GM12878 (cell line): ENCODE measurements around the gene CACFD1. TPM values are rescaled to one million over a fixed set of nuclear protein-coding genes. Genes with fewer than 3 reads are reported as not detected.

Experiments used
- BMI1 ChIP-seq: fragments of 450-650 bp; IDR thresholded peaks from 2 replicates; pipeline ENCODE4 v1.6.1; 2016; ENCODE audit warnings: mild to moderate bottlenecking, moderate library complexity, borderline replicate concordance
- CBFB ChIP-seq: IDR thresholded peaks from 2 replicates; pipeline ENCODE4 v1.6.1; 2016; ENCODE audit warnings: antibody characterized with exemption, low read depth
- CBX5 ChIP-seq: sonication (generic); IDR thresholded peaks from 2 replicates; pipeline ENCODE4 v1.6.1; 2016; ENCODE audit warnings: low read depth, moderate library complexity, mild to moderate bottlenecking, inconsistent platforms
- CHD1 ChIP-seq: IDR thresholded peaks from 2 replicates; pipeline ENCODE4 v1.6.1; 2012; ENCODE audit warnings: low read depth, low read length, improper control_type of control experiment
- CHD4 ChIP-seq: fragments of 200-600 bp; sonication (generic); IDR thresholded peaks from 2 replicates; pipeline ENCODE4 v1.6.1; 2016; ENCODE audit warnings: mild to moderate bottlenecking
- CREM ChIP-seq: IDR thresholded peaks from 2 replicates; pipeline ENCODE4 v1.6.1; 2014; ENCODE audit warnings: antibody characterized with exemption, low read depth
- GATAD2B ChIP-seq: fragments of 450-650 bp; conservative IDR thresholded peaks from 2 replicates; pipeline ENCODE4 v1.6.1; 2017; ENCODE audit warnings: low read depth, mild to moderate bottlenecking, moderate library complexity
- MXI1 ChIP-seq: fragments of 150-350 bp; IDR thresholded peaks from 2 replicates; pipeline ENCODE4 v1.6.1; 2011; ENCODE audit warnings: low read depth, mild to moderate bottlenecking, inconsistent platforms, low read length, improper control_type of control experiment
- NFXL1 ChIP-seq: fragments of 450-650 bp; IDR thresholded peaks from 2 replicates; pipeline ENCODE4 v1.6.1; 2017; ENCODE audit warnings: antibody characterized with exemption, mild to moderate bottlenecking, borderline replicate concordance
- NR2F1 ChIP-seq: fragments of 450-650 bp; conservative IDR thresholded peaks from 2 replicates; pipeline ENCODE4 v1.6.1; 2017; ENCODE audit warnings: mild to moderate bottlenecking
- SREBF1 ChIP-seq: IDR thresholded peaks from 2 replicates; pipeline ENCODE4 v1.6.1; 2012; ENCODE audit warnings: mild to moderate bottlenecking, low read length
- TAF1 ChIP-seq: IDR thresholded peaks from 2 replicates; pipeline ENCODE4 v1.6.1; 2011; ENCODE audit warnings: mild to moderate bottlenecking, low read depth, low read length, borderline replicate concordance
- ZNF217 ChIP-seq: fragments of 450-650 bp; IDR thresholded peaks from 2 replicates; pipeline ENCODE4 v1.6.1; 2017; ENCODE audit warnings: antibody characterized with exemption, mild to moderate bottlenecking
- ZNF24 ChIP-seq: fragments of 450-650 bp; IDR thresholded peaks from 2 replicates; pipeline ENCODE4 v1.6.1; 2017; ENCODE audit warnings: antibody characterized with exemption, mild to moderate bottlenecking
- polyA plus RNA-seq, 11 experiments: library from polyadenylated mRNA; depleted of rRNA in 4 of 11; unstranded in 6 of 11; stranded (reverse) in 5 of 11; fragments of >200 nt; fragmentation: Nextera tagmentation in 4 of 11; fragmentation: Illumina TruSeq in 1 of 11; extraction: Ambion mirVana in 4 of 11; extraction: Trizol in 1 of 11; gene quantifications; 1 replicate in 1 of 11; 2 replicates in 10 of 11; pipeline versions ENCODE4 v1.2.1 to v1.2.3, GENCODE V29; 2011 to 2016; ENCODE audit warnings: inconsistent platforms in 2 of 11, missing spikeins in 2 of 11, low read depth in 1 of 11
- total RNA-seq, 4 experiments: library from RNA; depleted of rRNA in 3 of 4; stranded (reverse); fragments of >200 nt in 3 of 4; fragmentation: Illumina TruSeq in 1 of 4; extraction: Trizol in 1 of 4; gene quantifications; 2 replicates each; pipeline versions ENCODE4 v1.2.1 to v1.2.3, GENCODE V29; 2013 to 2021
- TF ChIP-seq, protein P1 (sequence below): IDR thresholded peaks from 2 replicates; pipeline ENCODE4 v1.6.1; 2012; ENCODE audit warnings: improper control_type of control experiment, low read depth, low read length; ENCODE audit not compliant: insufficient replicate concordance
- TF ChIP-seq, protein P2 (sequence below): fragments of 150-350 bp; IDR thresholded peaks from 2 replicates; pipeline ENCODE4 v1.6.1; 2016; ENCODE audit warnings: low read depth, low read length
- TF ChIP-seq, protein P3 (sequence below): IDR thresholded peaks from 2 replicates; pipeline ENCODE4 v1.6.1; 2012; ENCODE audit warnings: mild to moderate bottlenecking, low read depth, low read length

CACFD1 gene
- total and polyA plus RNA-seq, 10 of the 15 experiments (the other 5 are each of a cell fraction or from before 2014, with no cell fraction given): 0.09 to 5.8 (median 1.4) TPM; not detected in 1

DNA sequence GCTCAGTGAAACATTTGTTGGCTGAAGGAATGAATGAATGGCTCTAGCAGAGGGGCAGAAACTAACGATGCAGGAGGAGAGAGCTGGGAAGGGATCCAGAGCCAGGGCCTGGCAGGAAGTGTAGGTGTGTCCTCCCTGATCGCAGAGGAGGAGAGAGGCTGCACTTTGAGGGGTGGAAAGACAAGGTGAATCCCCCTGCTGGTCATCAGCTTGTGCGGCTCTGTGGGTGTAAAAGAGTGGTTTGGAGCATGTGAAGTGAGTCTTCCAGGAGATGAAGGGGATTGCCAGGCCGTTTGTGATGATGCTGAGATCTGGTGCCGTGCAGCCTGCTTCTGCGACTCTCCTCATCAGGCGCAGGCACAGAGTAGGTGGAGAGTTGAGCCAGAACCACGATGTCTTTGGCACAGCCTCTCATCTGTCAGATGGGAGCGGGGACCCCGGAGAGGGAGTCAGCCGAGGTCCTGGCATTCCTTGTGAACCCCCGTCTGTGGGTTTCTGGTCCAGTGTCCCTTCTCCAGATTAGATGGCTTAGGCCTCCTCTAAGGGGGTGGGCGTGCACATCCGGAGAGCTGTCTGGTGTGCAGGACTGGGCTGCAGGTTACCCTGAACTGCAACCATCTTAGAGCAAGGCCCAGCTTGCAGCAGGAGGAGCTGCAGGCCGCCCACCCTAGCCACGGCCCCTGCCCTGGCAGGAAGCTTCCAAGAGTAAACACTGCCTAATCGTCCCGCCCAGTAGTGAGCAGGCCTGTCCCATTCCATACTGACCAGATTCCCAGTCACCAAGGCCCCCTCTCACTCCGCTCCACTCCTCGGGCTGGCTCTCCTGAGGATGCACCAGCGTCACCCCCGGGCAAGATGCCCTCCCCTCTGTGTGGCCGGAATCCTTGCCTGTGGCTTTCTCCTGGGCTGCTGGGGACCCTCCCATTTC, 37.9 kb upstream of the CACFD1 start, which contains the start of gene ADAMTS13 (continued):
- TF ChIP-seq, protein P1, sequence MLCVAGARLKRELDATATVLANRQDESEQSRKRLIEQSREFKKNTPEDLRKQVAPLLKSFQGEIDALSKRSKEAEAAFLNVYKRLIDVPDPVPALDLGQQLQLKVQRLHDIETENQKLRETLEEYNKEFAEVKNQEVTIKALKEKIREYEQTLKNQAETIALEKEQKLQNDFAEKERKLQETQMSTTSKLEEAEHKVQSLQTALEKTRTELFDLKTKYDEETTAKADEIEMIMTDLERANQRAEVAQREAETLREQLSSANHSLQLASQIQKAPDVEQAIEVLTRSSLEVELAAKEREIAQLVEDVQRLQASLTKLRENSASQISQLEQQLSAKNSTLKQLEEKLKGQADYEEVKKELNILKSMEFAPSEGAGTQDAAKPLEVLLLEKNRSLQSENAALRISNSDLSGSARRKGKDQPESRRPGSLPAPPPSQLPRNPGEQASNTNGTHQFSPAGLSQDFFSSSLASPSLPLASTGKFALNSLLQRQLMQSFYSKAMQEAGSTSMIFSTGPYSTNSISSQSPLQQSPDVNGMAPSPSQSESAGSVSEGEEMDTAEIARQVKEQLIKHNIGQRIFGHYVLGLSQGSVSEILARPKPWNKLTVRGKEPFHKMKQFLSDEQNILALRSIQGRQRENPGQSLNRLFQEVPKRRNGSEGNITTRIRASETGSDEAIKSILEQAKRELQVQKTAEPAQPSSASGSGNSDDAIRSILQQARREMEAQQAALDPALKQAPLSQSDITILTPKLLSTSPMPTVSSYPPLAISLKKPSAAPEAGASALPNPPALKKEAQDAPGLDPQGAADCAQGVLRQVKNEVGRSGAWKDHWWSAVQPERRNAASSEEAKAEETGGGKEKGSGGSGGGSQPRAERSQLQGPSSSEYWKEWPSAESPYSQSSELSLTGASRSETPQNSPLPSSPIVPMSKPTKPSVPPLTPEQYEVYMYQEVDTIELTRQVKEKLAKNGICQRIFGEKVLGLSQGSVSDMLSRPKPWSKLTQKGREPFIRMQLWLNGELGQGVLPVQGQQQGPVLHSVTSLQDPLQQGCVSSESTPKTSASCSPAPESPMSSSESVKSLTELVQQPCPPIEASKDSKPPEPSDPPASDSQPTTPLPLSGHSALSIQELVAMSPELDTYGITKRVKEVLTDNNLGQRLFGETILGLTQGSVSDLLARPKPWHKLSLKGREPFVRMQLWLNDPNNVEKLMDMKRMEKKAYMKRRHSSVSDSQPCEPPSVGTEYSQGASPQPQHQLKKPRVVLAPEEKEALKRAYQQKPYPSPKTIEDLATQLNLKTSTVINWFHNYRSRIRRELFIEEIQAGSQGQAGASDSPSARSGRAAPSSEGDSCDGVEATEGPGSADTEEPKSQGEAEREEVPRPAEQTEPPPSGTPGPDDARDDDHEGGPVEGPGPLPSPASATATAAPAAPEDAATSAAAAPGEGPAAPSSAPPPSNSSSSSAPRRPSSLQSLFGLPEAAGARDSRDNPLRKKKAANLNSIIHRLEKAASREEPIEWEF: no peak
- no peak for TF ChIP-seq ZNF217
- no peak for TF ChIP-seq CHD1
- peak; percentile 77 for TF ChIP-seq MXI1
- no peak for TF ChIP-seq CBFB
- TF ChIP-seq CBX5: no peak
- TF ChIP-seq CREM: peak; percentile 73; the same call in 1 of the 2 replicates
- no peak for TF ChIP-seq NFXL1
- TF ChIP-seq GATAD2B: no peak
- no peak for TF ChIP-seq CHD4
- no peak for TF ChIP-seq BMI1
- no peak for TF ChIP-seq TAF1
- 0 out of 2 replicates have a peak, but pooled peaks have one; percentile 9 for TF ChIP-seq NR2F1
- TF ChIP-seq SREBF1: no peak
- TF ChIP-seq ZNF24: peak; percentile 78
- TF ChIP-seq, protein P2, sequence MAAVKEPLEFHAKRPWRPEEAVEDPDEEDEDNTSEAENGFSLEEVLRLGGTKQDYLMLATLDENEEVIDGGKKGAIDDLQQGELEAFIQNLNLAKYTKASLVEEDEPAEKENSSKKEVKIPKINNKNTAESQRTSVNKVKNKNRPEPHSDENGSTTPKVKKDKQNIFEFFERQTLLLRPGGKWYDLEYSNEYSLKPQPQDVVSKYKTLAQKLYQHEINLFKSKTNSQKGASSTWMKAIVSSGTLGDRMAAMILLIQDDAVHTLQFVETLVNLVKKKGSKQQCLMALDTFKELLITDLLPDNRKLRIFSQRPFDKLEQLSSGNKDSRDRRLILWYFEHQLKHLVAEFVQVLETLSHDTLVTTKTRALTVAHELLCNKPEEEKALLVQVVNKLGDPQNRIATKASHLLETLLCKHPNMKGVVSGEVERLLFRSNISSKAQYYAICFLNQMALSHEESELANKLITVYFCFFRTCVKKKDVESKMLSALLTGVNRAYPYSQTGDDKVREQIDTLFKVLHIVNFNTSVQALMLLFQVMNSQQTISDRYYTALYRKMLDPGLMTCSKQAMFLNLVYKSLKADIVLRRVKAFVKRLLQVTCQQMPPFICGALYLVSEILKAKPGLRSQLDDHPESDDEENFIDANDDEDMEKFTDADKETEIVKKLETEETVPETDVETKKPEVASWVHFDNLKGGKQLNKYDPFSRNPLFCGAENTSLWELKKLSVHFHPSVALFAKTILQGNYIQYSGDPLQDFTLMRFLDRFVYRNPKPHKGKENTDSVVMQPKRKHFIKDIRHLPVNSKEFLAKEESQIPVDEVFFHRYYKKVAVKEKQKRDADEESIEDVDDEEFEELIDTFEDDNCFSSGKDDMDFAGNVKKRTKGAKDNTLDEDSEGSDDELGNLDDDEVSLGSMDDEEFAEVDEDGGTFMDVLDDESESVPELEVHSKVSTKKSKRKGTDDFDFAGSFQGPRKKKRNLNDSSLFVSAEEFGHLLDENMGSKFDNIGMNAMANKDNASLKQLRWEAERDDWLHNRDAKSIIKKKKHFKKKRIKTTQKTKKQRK: no peak
- TF ChIP-seq, protein P3, sequence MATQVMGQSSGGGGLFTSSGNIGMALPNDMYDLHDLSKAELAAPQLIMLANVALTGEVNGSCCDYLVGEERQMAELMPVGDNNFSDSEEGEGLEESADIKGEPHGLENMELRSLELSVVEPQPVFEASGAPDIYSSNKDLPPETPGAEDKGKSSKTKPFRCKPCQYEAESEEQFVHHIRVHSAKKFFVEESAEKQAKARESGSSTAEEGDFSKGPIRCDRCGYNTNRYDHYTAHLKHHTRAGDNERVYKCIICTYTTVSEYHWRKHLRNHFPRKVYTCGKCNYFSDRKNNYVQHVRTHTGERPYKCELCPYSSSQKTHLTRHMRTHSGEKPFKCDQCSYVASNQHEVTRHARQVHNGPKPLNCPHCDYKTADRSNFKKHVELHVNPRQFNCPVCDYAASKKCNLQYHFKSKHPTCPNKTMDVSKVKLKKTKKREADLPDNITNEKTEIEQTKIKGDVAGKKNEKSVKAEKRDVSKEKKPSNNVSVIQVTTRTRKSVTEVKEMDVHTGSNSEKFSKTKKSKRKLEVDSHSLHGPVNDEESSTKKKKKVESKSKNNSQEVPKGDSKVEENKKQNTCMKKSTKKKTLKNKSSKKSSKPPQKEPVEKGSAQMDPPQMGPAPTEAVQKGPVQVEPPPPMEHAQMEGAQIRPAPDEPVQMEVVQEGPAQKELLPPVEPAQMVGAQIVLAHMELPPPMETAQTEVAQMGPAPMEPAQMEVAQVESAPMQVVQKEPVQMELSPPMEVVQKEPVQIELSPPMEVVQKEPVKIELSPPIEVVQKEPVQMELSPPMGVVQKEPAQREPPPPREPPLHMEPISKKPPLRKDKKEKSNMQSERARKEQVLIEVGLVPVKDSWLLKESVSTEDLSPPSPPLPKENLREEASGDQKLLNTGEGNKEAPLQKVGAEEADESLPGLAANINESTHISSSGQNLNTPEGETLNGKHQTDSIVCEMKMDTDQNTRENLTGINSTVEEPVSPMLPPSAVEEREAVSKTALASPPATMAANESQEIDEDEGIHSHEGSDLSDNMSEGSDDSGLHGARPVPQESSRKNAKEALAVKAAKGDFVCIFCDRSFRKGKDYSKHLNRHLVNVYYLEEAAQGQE: no peak
